H9 (cell line): ENCODE measurements around the gene CTH. TPM values are rescaled to one million over a fixed set of nuclear protein-coding genes. Genes with fewer than 3 reads are reported as not detected.

Experiments
- DNase-seq: peaks from one replicate; pipeline ENCODE4 v3.0.0-alpha.2; 2017
- H2AFZ ChIP-seq: one replicate; pipeline ENCODE4 v1.6.1; 2013; ENCODE audit warnings: mild to moderate bottlenecking, low read length, control low read depth, moderate library complexity
- H2AK5ac ChIP-seq: 2 replicates; pipeline ENCODE4 v1.6.1; 2013; ENCODE audit warnings: low read length, control low read depth, mixed read lengths; ENCODE audit not compliant: insufficient read length
- H2BK120ac ChIP-seq: one replicate; pipeline ENCODE4 v1.6.1; 2013; ENCODE audit warnings: low read depth, mild to moderate bottlenecking, low read length, control low read depth, inconsistent platforms; ENCODE audit not compliant: poor library complexity, severe bottlenecking
- H2BK12ac ChIP-seq: 2 replicates; pipeline ENCODE4 v1.6.1; 2013; ENCODE audit warnings: low read length, control low read depth, mixed read lengths, low read depth; ENCODE audit not compliant: insufficient read length
- H2BK15ac ChIP-seq: 2 replicates; pipeline ENCODE4 v1.6.1; 2013; ENCODE audit warnings: low read depth, low read length, control low read depth
- H2BK20ac ChIP-seq: one replicate; pipeline ENCODE4 v1.6.1; 2013; ENCODE audit warnings: low read depth, mild to moderate bottlenecking, low read length, control low read depth, inconsistent platforms; ENCODE audit not compliant: poor library complexity, severe bottlenecking
- H2BK5ac ChIP-seq: 2 replicates; pipeline ENCODE4 v1.6.1; 2013; ENCODE audit warnings: low read length, control low read depth, mixed read lengths; ENCODE audit not compliant: insufficient read length
- H3K14ac ChIP-seq: 2 replicates; pipeline ENCODE4 v1.6.1; 2013; ENCODE audit warnings: low read length, control low read depth; ENCODE audit not compliant: insufficient read depth
- H3K18ac ChIP-seq: 2 replicates; pipeline ENCODE4 v1.6.1; 2013; ENCODE audit warnings: low read depth, mild to moderate bottlenecking, mixed read lengths, low read length, control low read depth; ENCODE audit not compliant: insufficient read length
- H3K23ac ChIP-seq: 2 replicates; pipeline ENCODE4 v1.6.1; 2013; ENCODE audit warnings: low read length, control low read depth, mixed read lengths, low read depth; ENCODE audit not compliant: insufficient read length
- H3K23me2 ChIP-seq: 2 replicates; pipeline ENCODE4 v1.6.1; 2013; ENCODE audit warnings: low read depth, mild to moderate bottlenecking, mixed read lengths, low read length, control low read depth; ENCODE audit not compliant: insufficient read length, poor library complexity, severe bottlenecking
- H3K27ac ChIP-seq: 2 replicates; pipeline ENCODE4 v1.5.1; 2013; ENCODE audit warnings: low read length, control low read depth, mixed read lengths, low read depth; ENCODE audit not compliant: insufficient read length
- H3K27me3 ChIP-seq: 2 replicates; pipeline ENCODE4 v1.6.1; 2013; ENCODE audit warnings: low read length, control low read depth, inconsistent platforms; ENCODE audit not compliant: insufficient read depth
- H3K4ac ChIP-seq: 2 replicates; pipeline ENCODE4 v1.6.1; 2013; ENCODE audit warnings: low read depth, mild to moderate bottlenecking, control low read depth, inconsistent platforms, low read length, moderate library complexity
- H3K4me1 ChIP-seq: 2 replicates; pipeline ENCODE4 v1.6.1; 2013; ENCODE audit warnings: low read length, control low read depth, inconsistent platforms; ENCODE audit not compliant: insufficient read depth
- H3K4me2 ChIP-seq: 2 replicates; pipeline ENCODE4 v1.6.1; 2013; ENCODE audit warnings: low read length, control low read depth, mixed read lengths; ENCODE audit not compliant: insufficient read length, insufficient read depth
- H3K56ac ChIP-seq: 2 replicates; pipeline ENCODE4 v1.6.1; 2013; ENCODE audit warnings: low read depth, mild to moderate bottlenecking, mixed read lengths, low read length, control low read depth; ENCODE audit not compliant: insufficient read length
- H3K79me1 ChIP-seq: 2 replicates; pipeline ENCODE4 v1.6.1; 2013; ENCODE audit warnings: low read depth, mild to moderate bottlenecking, moderate library complexity, low read length, control low read depth, inconsistent platforms; ENCODE audit not compliant: insufficient read depth, poor library complexity, severe bottlenecking
- H3K79me2 ChIP-seq: 2 replicates; pipeline ENCODE4 v1.6.1; 2013; ENCODE audit warnings: low read length, control low read depth, inconsistent platforms; ENCODE audit not compliant: insufficient read depth
- H3K9ac ChIP-seq: 2 replicates; pipeline ENCODE4 v1.6.1; 2013; ENCODE audit warnings: low read length, control low read depth, mixed read lengths; ENCODE audit not compliant: insufficient read length; ENCODE audit errors: extremely low read depth
- H3K9me3 ChIP-seq: one replicate; pipeline ENCODE4 v1.6.1; 2013; ENCODE audit warnings: low read depth, low read length, inconsistent platforms; ENCODE audit not compliant: control insufficient read depth
- H3T11ph ChIP-seq: one replicate; pipeline ENCODE4 v1.6.1; 2013; ENCODE audit warnings: mild to moderate bottlenecking, low read length, control low read depth, inconsistent platforms
- H4K20me1 ChIP-seq: one replicate; pipeline ENCODE4 v1.6.1; 2013; ENCODE audit not compliant: control insufficient read depth, insufficient read length, insufficient read depth
- H4K5ac ChIP-seq: 2 replicates; pipeline ENCODE4 v1.6.1; 2013; ENCODE audit warnings: low read depth, mild to moderate bottlenecking, mixed read lengths, low read length, control low read depth; ENCODE audit not compliant: insufficient read length
- H4K8ac ChIP-seq: replicated peaks from 2 replicates; pipeline ENCODE4 v1.6.1; 2013; ENCODE audit warnings: low read length, control low read depth, mixed read lengths, low read depth; ENCODE audit not compliant: insufficient read length
- H4K91ac ChIP-seq: 2 replicates; pipeline ENCODE4 v1.6.1; 2013; ENCODE audit warnings: low read depth, mild to moderate bottlenecking, moderate library complexity, mixed read lengths, low read length, control low read depth; ENCODE audit not compliant: insufficient read length
- H3K27ac Mint-ChIP-seq, 3 experiments: 2 replicates in 2 of 3; 3 replicates in 1 of 3; pipeline ENCODE4 v1.8.0; 2020 to 2021; ENCODE audit warnings: mixed read lengths in 3 of 3, mild to moderate bottlenecking in 1 of 3, moderate library complexity in 1 of 3
- H3K27me3 Mint-ChIP-seq: 2 replicates; pipeline ENCODE4 v1.8.0; 2021; ENCODE audit warnings: low read depth, mild to moderate bottlenecking, moderate library complexity, mixed read lengths
- H3K36me3 Mint-ChIP-seq, 3 experiments: 2 replicates in 2 of 3; 3 replicates in 1 of 3; pipeline ENCODE4 v1.8.0; 2020 to 2021; ENCODE audit warnings: low read depth in 3 of 3, mixed read lengths in 3 of 3; ENCODE audit not compliant: insufficient read depth in 1 of 3
- H3K4me1 Mint-ChIP-seq, 2 experiments: 2 replicates each; pipeline ENCODE4 v1.8.0; 2020; ENCODE audit warnings: mixed read lengths in 2 of 2
- H3K4me3 Mint-ChIP-seq, 2 experiments: 2 replicates in 1 of 2; 3 replicates in 1 of 2; pipeline ENCODE4 v1.8.0; 2020 to 2021; ENCODE audit warnings: mild to moderate bottlenecking in 2 of 2, mixed read lengths in 2 of 2, moderate library complexity in 1 of 2
- H3K9me3 Mint-ChIP-seq, 2 experiments: 2 replicates in 1 of 2; 3 replicates in 1 of 2; pipeline ENCODE4 v1.8.0; 2020; ENCODE audit warnings: mild to moderate bottlenecking in 2 of 2, mixed read lengths in 2 of 2, moderate library complexity in 1 of 2
- CTCF ChIP-seq: fragments of 200-600 bp; sonication (generic); conservative IDR thresholded peaks from 3 replicates; pipeline ENCODE4 v1.8.0; 2021; ENCODE audit warnings: antibody characterized with exemption, mild to moderate bottlenecking
- WGBS: extraction: QIAGEN DNeasy Blood & Tissue Kit; methylation state at CpG from one replicate; pipeline ENCODE4 v1.1.7; 2013; ENCODE audit warnings: missing lambda C conversion rate, low lambda C conversion rate, mixed read lengths; ENCODE audit not compliant: insufficient read length; ENCODE audit errors: extremely low coverage; 5-methylcytosine and 5-hydroxymethylcytosine counted together
- total RNA-seq: library from RNA; stranded (reverse); gene quantifications from 2 replicates; pipeline ENCODE4 v1.2.1, GENCODE V29; 2021

The CTH gene
- total RNA-seq, 1 experiment from 2014 or later: 15.5 TPM

GRCh38 chr1:70411360-70411844, 334 bp downstream of the CTH start:
- no peaks in the 10 kb centered on the region for H3K27me3 ChIP-seq
- no peak overlapping the region for H2BK12ac ChIP-seq
- peak overlapping the region; percentile 98 for H3K27ac ChIP-seq
- peaks cover 6% of the 10 kb centered on the region for H3K23me2 ChIP-seq
- H3K27ac Mint-ChIP-seq: peak overlapping the region; percentile 99
- no peak overlapping the region for H2BK15ac ChIP-seq
- H3K9me3 ChIP-seq: no peaks in the 10 kb centered on the region
- H3K4me1 Mint-ChIP-seq: peaks cover 11 to 13% of the 10 kb centered on the region in 2 experiments
- no peaks in the 10 kb centered on the region for H3K4me1 ChIP-seq
- peaks cover 3% of the 10 kb centered on the region; the same call in 1 of the 2 replicates for H3K79me2 ChIP-seq
- H3K27me3 Mint-ChIP-seq: no peaks in the 10 kb centered on the region
- no peak overlapping the region for H4K8ac ChIP-seq
- no peaks in the 10 kb centered on the region for H4K20me1 ChIP-seq
- DNase-seq: no peak
- peak overlapping the region; percentile 84 for H3K18ac ChIP-seq
- H2AK5ac ChIP-seq: no peak overlapping the region
- no peak overlapping the region for H2BK20ac ChIP-seq
- TF ChIP-seq CTCF: no peak
- H3K14ac ChIP-seq: peak overlapping the region; percentile 92
- peak overlapping the region; percentile 88 for H3K9ac ChIP-seq
- H3K4me2 ChIP-seq: peak overlapping the region; percentile 74
- H3K56ac ChIP-seq: no peak overlapping the region
- H3K4ac ChIP-seq: no peak overlapping the region; the same call in 1 of the 2 replicates
- H4K91ac ChIP-seq: no peak overlapping the region
- peaks cover 0 to 11% (median 5%) of the 10 kb centered on the region in 3 experiments; a peak in 6 of 7 replicates for H3K36me3 Mint-ChIP-seq
- H3K79me1 ChIP-seq: no peaks in the 10 kb centered on the region
- no peak overlapping the region for H4K5ac ChIP-seq
- no CpG with 5 or more reads among the region's 17 CpGs for WGBS
- no peak overlapping the region for H3K23ac ChIP-seq
- peak overlapping the region; percentile 93 to 95 for H3K4me3 Mint-ChIP-seq
- H2BK5ac ChIP-seq: no peak overlapping the region
- peak overlapping the region; percentile 7 for H3T11ph ChIP-seq
- H2BK120ac ChIP-seq: no peak overlapping the region
- H2AFZ ChIP-seq: no peak overlapping the region
- H3K9me3 Mint-ChIP-seq: no peaks in the 10 kb centered on the region
